ENCODE measurements around the gene CD5L.

DNA sequence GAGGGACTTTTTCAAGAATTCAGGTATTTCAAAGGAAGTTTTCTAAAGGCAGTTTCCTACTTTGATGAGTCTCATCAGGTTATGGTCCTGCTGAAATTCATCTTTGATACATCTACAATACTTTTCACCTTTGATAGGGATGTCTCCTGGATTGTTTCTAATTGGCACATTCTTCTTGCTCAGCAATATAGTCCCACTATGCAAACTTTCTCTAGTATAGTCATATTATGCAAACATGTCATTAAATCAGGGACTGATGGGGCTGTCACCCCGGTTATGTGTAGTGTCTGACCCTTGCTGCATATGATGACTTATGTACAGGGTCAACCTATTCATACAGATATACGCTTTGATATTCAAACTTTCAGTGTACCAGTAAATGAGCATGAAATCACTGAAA is 21.3 kb downstream of the CD5L start:
- TF ChIP-seq TAF1 (IDR thresholded peaks at IDR 0.05; ENCODE audit: control insufficient read depth, extremely low read depth, insufficient read depth, low read length, severe bottlenecking) (no peak), ZNF146 (CRISPR knock-in tag; IDR thresholded peaks at IDR 0.05; ENCODE audit: unreplicated experiment) (no peak), SMC3 (conservative IDR thresholded peaks at IDR 0.05; ENCODE audit: insufficient read depth, low read depth, low read length) (no peak), RFX5 (IDR thresholded peaks at IDR 0.05; ENCODE audit: low read depth, low read length) (no peak), POLR2A (conservative IDR thresholded peaks at IDR 0.05) (no peak), ZNF282 (CRISPR knock-in tag; IDR thresholded peaks at IDR 0.05) (no peak), NR3C1 (CRISPR knock-in tag; IDR thresholded peaks at IDR 0.05) (no peak), RAD21 (CRISPR knock-in tag; conservative IDR thresholded peaks at IDR 0.05 in 1 of 2, IDR thresholded peaks at IDR 0.05 in 1 of 2) (no peak), EZH2 (IDR thresholded peaks at IDR 0.05; ENCODE audit: borderline replicate concordance, low read depth, low read length) (no peak)

Data from K562 (cell line).